Fibroblast of lung (primary cell): ENCODE data around the gene DRC7. TPM values are rescaled to one million over a fixed set of nuclear protein-coding genes. Genes with fewer than 3 reads are reported as not detected.
"Not testable (repeated sequence)": the region's sequence is repeated elsewhere in the genome, so short reads cannot be mapped to it uniquely, and the experiment has no call there.

Experiments used
- DNase-seq, 2 donors: peaks; one replicate each; pipeline versions ENCODE4 v3.0.0 to v3.0.0-alpha.2; 2010; ENCODE audit warnings: low read depth in 2 of 2
- H2AFZ ChIP-seq: 2 replicates; pipeline ENCODE4 v1.5.1; 2012; ENCODE audit warnings: low read length, control low read depth, inconsistent platforms
- H3K27ac ChIP-seq: 2 replicates; pipeline ENCODE4 v1.5.1; 2011; ENCODE audit warnings: low read length, control low read depth; ENCODE audit not compliant: insufficient read depth
- H3K27me3 ChIP-seq: 2 replicates; pipeline ENCODE4 v1.5.1; 2011; ENCODE audit warnings: mild to moderate bottlenecking, low read length; ENCODE audit not compliant: control insufficient read depth, insufficient read depth
- H3K36me3 ChIP-seq: 2 replicates; pipeline ENCODE4 v1.5.1; 2011; ENCODE audit warnings: low read length; ENCODE audit not compliant: control insufficient read depth, insufficient read depth
- H3K4me1 ChIP-seq: 2 replicates; pipeline ENCODE4 v1.5.1; 2011; ENCODE audit warnings: low read length; ENCODE audit not compliant: control insufficient read depth, insufficient read depth; ENCODE audit errors: extremely low read depth
- H3K4me2 ChIP-seq: 2 replicates; pipeline ENCODE4 v1.5.1; 2011; ENCODE audit warnings: low read length, control low read depth; ENCODE audit not compliant: insufficient read depth; ENCODE audit errors: extremely low read depth
- H3K4me3 ChIP-seq, 4 experiments: fragments of 200-600 bp in 1 of 4; sonication (generic) in 1 of 4; replicated peaks in 1 of 4; 2 replicates each; pipeline ENCODE4 v1.5.1; 2011 to 2016; ENCODE audit warnings: low read length in 4 of 4, low read depth in 3 of 4, mild to moderate bottlenecking in 3 of 4, control low read depth in 2 of 4, inconsistent platforms in 1 of 4, mixed read lengths in 1 of 4; ENCODE audit not compliant: insufficient read depth in 1 of 4; ENCODE audit errors: control extremely low read depth in 1 of 4
- H3K79me2 ChIP-seq: 2 replicates; pipeline ENCODE4 v1.5.1; 2012; ENCODE audit warnings: mild to moderate bottlenecking, low read length, inconsistent platforms; ENCODE audit not compliant: control insufficient read depth, insufficient read depth
- H3K9ac ChIP-seq: 2 replicates; pipeline ENCODE4 v1.5.1; 2011; ENCODE audit warnings: mild to moderate bottlenecking, low read length, control low read depth; ENCODE audit not compliant: insufficient read depth
- H3K9me3 ChIP-seq: 2 replicates; pipeline ENCODE4 v1.5.1; 2012; ENCODE audit warnings: low read depth, low read length; ENCODE audit not compliant: control insufficient read depth, insufficient read depth
- H4K20me1 ChIP-seq: 2 replicates; pipeline ENCODE4 v1.5.1; 2011; ENCODE audit warnings: low read length; ENCODE audit not compliant: control insufficient read depth, insufficient read depth; ENCODE audit errors: extremely low read depth
- EZH2 ChIP-seq: IDR thresholded peaks from 2 replicates; pipeline ENCODE4 v1.5.1; 2012; ENCODE audit warnings: low read length, control low read depth, mild to moderate bottlenecking; ENCODE audit errors: missing control alignments
- polyA plus RNA-seq, 2 donors: library from polyadenylated mRNA; depleted of rRNA in 1 of 2; stranded (reverse) in 1 of 2; unstranded in 1 of 2; fragments of >200 nt; gene quantifications; 2 replicates each; pipeline ENCODE4 v1.2.1, GENCODE V29; 2011 to 2012; ENCODE audit warnings: missing spikeins in 1 of 2
- total RNA-seq: library from RNA; depleted of rRNA; stranded (reverse); fragments of >200 nt; gene quantifications from 2 replicates; pipeline ENCODE4 v1.2.1, GENCODE V29; 2014
- TF ChIP-seq, protein P1 (sequence below), 2 donors: IDR thresholded peaks in 1 of 2; conservative IDR thresholded peaks in 1 of 2; 1 replicate in 1 of 2; 2 replicates in 1 of 2; pipeline ENCODE4 v1.5.1; 2011 to 2012; ENCODE audit warnings: low read length in 2 of 2, control low read depth in 1 of 2, inconsistent platforms in 1 of 2, low read depth in 1 of 2, mild to moderate bottlenecking in 1 of 2

Gene DRC7
- total and polyA plus RNA-seq, 2 donors (not counting 1 experiment from before 2014, with no cell fraction given), result not detected

DNA sequence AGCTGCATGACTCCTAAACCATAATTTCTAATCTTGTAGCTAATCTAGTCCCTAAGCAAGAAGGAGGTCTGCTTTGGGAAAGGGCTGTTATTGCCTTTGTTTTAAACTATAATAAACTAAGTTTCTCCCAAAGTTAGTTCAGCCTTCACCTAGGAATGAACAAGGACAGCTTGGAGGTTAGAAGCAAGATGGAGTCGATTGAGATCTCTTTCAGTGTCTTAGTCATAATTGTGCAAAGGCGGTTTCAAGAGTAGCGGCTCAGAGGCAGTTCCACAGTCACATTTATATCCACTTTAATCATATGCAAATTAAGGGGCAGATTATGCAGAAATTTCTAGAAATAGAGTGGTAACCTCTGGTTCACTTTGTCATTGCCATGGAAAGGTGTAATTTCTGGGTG, 17.4 kb downstream of the DRC7 start:
- no peaks in the 10 kb centered on the region for H3K9me3 ChIP-seq
- H3K79me2 ChIP-seq, result no peaks in the 10 kb centered on the region
- H3K27ac ChIP-seq, result no peak overlapping the region
- no peak overlapping the region for H2AFZ ChIP-seq
- peaks cover 16% of the 10 kb centered on the region for H3K27me3 ChIP-seq
- H3K4me1 ChIP-seq, result no peaks in the 10 kb centered on the region
- no peaks in the 10 kb centered on the region for H3K36me3 ChIP-seq
- H3K9ac ChIP-seq, result no peak overlapping the region
- TF ChIP-seq, protein P1, sequence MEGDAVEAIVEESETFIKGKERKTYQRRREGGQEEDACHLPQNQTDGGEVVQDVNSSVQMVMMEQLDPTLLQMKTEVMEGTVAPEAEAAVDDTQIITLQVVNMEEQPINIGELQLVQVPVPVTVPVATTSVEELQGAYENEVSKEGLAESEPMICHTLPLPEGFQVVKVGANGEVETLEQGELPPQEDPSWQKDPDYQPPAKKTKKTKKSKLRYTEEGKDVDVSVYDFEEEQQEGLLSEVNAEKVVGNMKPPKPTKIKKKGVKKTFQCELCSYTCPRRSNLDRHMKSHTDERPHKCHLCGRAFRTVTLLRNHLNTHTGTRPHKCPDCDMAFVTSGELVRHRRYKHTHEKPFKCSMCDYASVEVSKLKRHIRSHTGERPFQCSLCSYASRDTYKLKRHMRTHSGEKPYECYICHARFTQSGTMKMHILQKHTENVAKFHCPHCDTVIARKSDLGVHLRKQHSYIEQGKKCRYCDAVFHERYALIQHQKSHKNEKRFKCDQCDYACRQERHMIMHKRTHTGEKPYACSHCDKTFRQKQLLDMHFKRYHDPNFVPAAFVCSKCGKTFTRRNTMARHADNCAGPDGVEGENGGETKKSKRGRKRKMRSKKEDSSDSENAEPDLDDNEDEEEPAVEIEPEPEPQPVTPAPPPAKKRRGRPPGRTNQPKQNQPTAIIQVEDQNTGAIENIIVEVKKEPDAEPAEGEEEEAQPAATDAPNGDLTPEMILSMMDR (conservative IDR thresholded peaks at IDR 0.05 in 1 of 2, IDR thresholded peaks at IDR 0.05 in 1 of 2; ENCODE audit: low read depth in 1 of 2, low read length in 2 of 2), result no peak
- no peak for TF ChIP-seq EZH2
- H3K4me2 ChIP-seq, result no peak overlapping the region
- DNase-seq, result no peak
- no peaks in the 10 kb centered on the region for H4K20me1 ChIP-seq
- H3K4me3 ChIP-seq, result no peak overlapping the region

- H3K4me2 ChIP-seq, H3K9ac ChIP-seq, H3K9me3 ChIP-seq, H4K20me1 ChIP-seq, DNase-seq, H3K4me3 ChIP-seq, H3K36me3 ChIP-seq, H3K27ac ChIP-seq, H3K79me2 ChIP-seq, H2AFZ ChIP-seq, H3K4me1 ChIP-seq: not testable (repeated sequence)
- H3K27me3 ChIP-seq, result peaks cover 16% of the 10 kb centered on the region
Observed at GRCh38 chr16:57712569-57712968, 18.0 kb downstream of the DRC7 start.

DNA sequence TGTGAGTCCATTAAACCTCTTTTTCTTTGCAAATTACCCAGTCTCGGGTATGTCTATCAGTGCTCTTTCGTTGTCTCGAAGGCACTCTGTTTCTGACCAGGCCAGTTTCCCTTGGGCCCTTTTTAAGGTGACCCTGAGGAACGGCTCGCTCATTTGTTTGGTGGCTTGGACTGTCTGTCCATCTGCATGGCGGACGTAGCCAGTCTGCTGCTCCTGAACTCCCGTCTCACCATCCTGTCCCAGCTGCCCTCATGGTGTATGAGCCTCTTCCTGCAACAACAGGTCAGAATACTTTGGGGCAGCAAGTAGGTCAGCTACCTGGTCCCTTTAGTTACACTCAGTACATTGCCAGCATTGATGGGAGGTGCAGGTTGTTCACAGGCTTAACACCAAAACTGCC, 19.0 kb downstream of the DRC7 start:
- H2AFZ ChIP-seq, result no peak overlapping the region
- no peak for TF ChIP-seq EZH2
- TF ChIP-seq, protein P1 (conservative IDR thresholded peaks at IDR 0.05 in 1 of 2, IDR thresholded peaks at IDR 0.05 in 1 of 2; ENCODE audit: low read depth in 1 of 2, low read length in 2 of 2), result no peak
- H3K27ac ChIP-seq, result no peak overlapping the region
- H3K9ac ChIP-seq, result no peak overlapping the region
- H3K4me2 ChIP-seq, result no peak overlapping the region
- no peak for DNase-seq
- no peaks in the 10 kb centered on the region for H3K79me2 ChIP-seq
- no peaks in the 10 kb centered on the region for H3K4me1 ChIP-seq
- no peaks in the 10 kb centered on the region for H4K20me1 ChIP-seq
- no peaks in the 10 kb centered on the region for H3K36me3 ChIP-seq
- H3K27me3 ChIP-seq, result peaks cover 16% of the 10 kb centered on the region
- H3K4me3 ChIP-seq, result no peak overlapping the region
- H3K9me3 ChIP-seq, result no peaks in the 10 kb centered on the region
